OCI-LY7 (cell line): ENCODE results near the gene ZDHHC14. TPM values are rescaled to one million over a fixed set of nuclear protein-coding genes. Genes with fewer than 3 reads are reported as not detected.

Experiments used
- BruUV-seq: library from RNA; stranded (reverse); fragments of 400-500 nt; replicated peaks from 2 replicates; lab custom pipeline; 2021; lab: Mats Ljungman, UMichigan
- CTCF ChIA-PET: fragments of 300-600 bp; sonication (Branson Sonifier 250); formaldehyde crosslinking; loops from one replicate; lab custom pipeline; 2022; ENCODE audit warnings: antibody characterized with exemption; ENCODE audit not compliant: unreplicated experiment; lab: Charles Lee
- POLR2A ChIA-PET: fragments of 300-600 bp; sonication (Branson Sonifier 250); formaldehyde crosslinking; loops from one replicate; lab custom pipeline; 2022; ENCODE audit warnings: antibody characterized with exemption; lab: Charles Lee
- DNase-seq: peaks from one replicate; pipeline ENCODE4 v3.0.0-alpha.2; 2015; ENCODE audit warnings: low spot score
- H2AFZ ChIP-seq: fragments of 200-600 bp; sonication (generic), shearing (Covaris generic); 2 replicates; pipeline ENCODE4 v1.6.1; 2014; ENCODE audit warnings: mild to moderate bottlenecking, antibody characterized with exemption, low read length, moderate library complexity
- H3K27ac ChIP-seq: fragments of 200-600 bp; sonication (generic); 2 replicates; pipeline ENCODE4 v1.5.1; 2014; ENCODE audit warnings: mixed run types, low read depth, mild to moderate bottlenecking, moderate library complexity, low read length, inconsistent platforms; ENCODE audit not compliant: poor library complexity, severe bottlenecking
- H3K36me3 ChIP-seq: fragments of 200-600 bp; sonication (generic); 2 replicates; pipeline ENCODE4 v1.6.1; 2014; ENCODE audit warnings: mild to moderate bottlenecking, antibody characterized with exemption, low read length, moderate library complexity, mixed read lengths; ENCODE audit not compliant: insufficient read depth
- H3K4me1 ChIP-seq: fragments of 200-600 bp; sonication (generic); 2 replicates; pipeline ENCODE4 v1.5.1; 2014; ENCODE audit warnings: mild to moderate bottlenecking, low read length; ENCODE audit not compliant: insufficient read depth, poor library complexity, severe bottlenecking
- H3K4me2 ChIP-seq: fragments of 200-600 bp; sonication (generic); 2 replicates; pipeline ENCODE4 v1.6.1; 2014; ENCODE audit warnings: mild to moderate bottlenecking, low read length
- H3K4me3 ChIP-seq: fragments of 200-600 bp; sonication (generic); 2 replicates; pipeline ENCODE4 v1.5.1; 2014; ENCODE audit warnings: mild to moderate bottlenecking, low read depth, low read length; ENCODE audit not compliant: poor library complexity, severe bottlenecking
- H3K79me2 ChIP-seq: fragments of 200-600 bp; sonication (generic); 2 replicates; pipeline ENCODE4 v1.6.1; 2016; ENCODE audit warnings: low read depth, mild to moderate bottlenecking, low read length, moderate library complexity, mixed read lengths; ENCODE audit not compliant: insufficient read depth
- H3K9me2 ChIP-seq: fragments of 200-600 bp; sonication (generic); 2 replicates; pipeline ENCODE4 v1.6.1; 2016; ENCODE audit warnings: mild to moderate bottlenecking, low read length, mixed read lengths; ENCODE audit not compliant: insufficient read depth
- H3K9me3 ChIP-seq: fragments of 200-600 bp; sonication (generic); 2 replicates; pipeline ENCODE4 v1.6.1; 2014; ENCODE audit warnings: mild to moderate bottlenecking, mixed run types, low read length, mixed read lengths
- H4K20me1 ChIP-seq: fragments of 200-600 bp; sonication (generic); 2 replicates; pipeline ENCODE4 v1.6.1; 2014; ENCODE audit warnings: mild to moderate bottlenecking, antibody characterized with exemption, low read length, moderate library complexity, mixed read lengths; ENCODE audit not compliant: insufficient read depth
- EZH2phosphoT487 ChIP-seq: fragments of 200-600 bp; sonication (generic); IDR thresholded peaks from 2 replicates; pipeline ENCODE4 v1.6.1; 2018; ENCODE audit warnings: low read depth, borderline replicate concordance, mild to moderate bottlenecking, mixed run types, antibody characterized with exemption, low read length, moderate library complexity, mixed read lengths
- intact Hi-C: fragments of 100-400 bp; cut with micrococcal nuclease; formaldehyde crosslinking; loops from one replicate; pipeline ENCODE4 v1.10.0; 2022; ENCODE audit not compliant: unreplicated experiment
- total RNA-seq, 2 experiments: library from RNA; depleted of rRNA in 1 of 2; stranded (reverse); fragments of >200 nt in 1 of 2; shearing (Covaris generic) in 1 of 2; gene quantifications; 2 replicates each; pipeline ENCODE4 v1.2.3, GENCODE V29; 2014 to 2022
- TF ChIP-seq, protein P1 (sequence below): fragments of 200-600 bp; sonication (generic); conservative IDR thresholded peaks from 2 replicates; pipeline ENCODE4 v1.5.1; 2014; ENCODE audit warnings: mild to moderate bottlenecking, antibody characterized with exemption, low read length, moderate library complexity, mixed read lengths

Gene ZDHHC14
- total RNA-seq, 2 experiments from 2014 or later = 0.69 to 3.0 TPM

GRCh38 chr6:157629220-157629619, 248.2 kb downstream of the ZDHHC14 start:
- TF ChIP-seq EZH2phosphoT487 = no peak
- TF ChIP-seq, protein P1, sequence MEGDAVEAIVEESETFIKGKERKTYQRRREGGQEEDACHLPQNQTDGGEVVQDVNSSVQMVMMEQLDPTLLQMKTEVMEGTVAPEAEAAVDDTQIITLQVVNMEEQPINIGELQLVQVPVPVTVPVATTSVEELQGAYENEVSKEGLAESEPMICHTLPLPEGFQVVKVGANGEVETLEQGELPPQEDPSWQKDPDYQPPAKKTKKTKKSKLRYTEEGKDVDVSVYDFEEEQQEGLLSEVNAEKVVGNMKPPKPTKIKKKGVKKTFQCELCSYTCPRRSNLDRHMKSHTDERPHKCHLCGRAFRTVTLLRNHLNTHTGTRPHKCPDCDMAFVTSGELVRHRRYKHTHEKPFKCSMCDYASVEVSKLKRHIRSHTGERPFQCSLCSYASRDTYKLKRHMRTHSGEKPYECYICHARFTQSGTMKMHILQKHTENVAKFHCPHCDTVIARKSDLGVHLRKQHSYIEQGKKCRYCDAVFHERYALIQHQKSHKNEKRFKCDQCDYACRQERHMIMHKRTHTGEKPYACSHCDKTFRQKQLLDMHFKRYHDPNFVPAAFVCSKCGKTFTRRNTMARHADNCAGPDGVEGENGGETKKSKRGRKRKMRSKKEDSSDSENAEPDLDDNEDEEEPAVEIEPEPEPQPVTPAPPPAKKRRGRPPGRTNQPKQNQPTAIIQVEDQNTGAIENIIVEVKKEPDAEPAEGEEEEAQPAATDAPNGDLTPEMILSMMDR = no peak
- Histone ChIP-seq H4K20me1 (no peaks in the 10 kb centered on the region), H3K4me1 (no peaks in the 10 kb centered on the region), H2AFZ (no peak overlapping the region), H3K9me3 (no peaks in the 10 kb centered on the region), H3K79me2 (no peaks in the 10 kb centered on the region), H3K36me3 (no peaks in the 10 kb centered on the region), H3K4me3 (no peak overlapping the region), H3K9me2 (no peaks in the 10 kb centered on the region), H3K27ac (no peak overlapping the region), H3K4me2 (no peak overlapping the region)
- no TSS peak for BruUV-seq
- intact Hi-C loops = no loop called here
- CTCF ChIA-PET = no interaction called here
- no peak for DNase-seq
- POLR2A ChIA-PET = no interaction called here

GRCh38 chr6:157630463-157631080, 249.6 kb downstream of the ZDHHC14 start:
- ChIA-PET CTCF (no interaction called here), POLR2A (interaction anchor here (0.6 kb wide), 1 partner anchor 1311 kb away, joined by 3 read pairs; no protein-coding TSS in a partner anchor)
- Histone ChIP-seq H2AFZ (no peak overlapping the region), H3K4me3 (no peak overlapping the region), H3K9me3 (no peaks in the 10 kb centered on the region), H3K4me1 (no peaks in the 10 kb centered on the region), H3K9me2 (no peaks in the 10 kb centered on the region), H3K27ac (no peak overlapping the region), H3K79me2 (no peaks in the 10 kb centered on the region), H3K36me3 (no peaks in the 10 kb centered on the region), H3K4me2 (no peak overlapping the region), H4K20me1 (no peaks in the 10 kb centered on the region)
- intact Hi-C loops = no loop called here
- TF ChIP-seq EZH2phosphoT487 = no peak
- TF ChIP-seq, protein P1 = no peak
- no TSS peak for BruUV-seq
- no peak for DNase-seq

- intact Hi-C loops = no loop called here
- BruUV-seq = no TSS peak
- no peak overlapping the region for H2AFZ ChIP-seq
- no peaks in the 10 kb centered on the region for H3K79me2 ChIP-seq
- no peak overlapping the region for H3K27ac ChIP-seq
- no peaks in the 10 kb centered on the region for H3K4me1 ChIP-seq
- H3K9me3 ChIP-seq = no peaks in the 10 kb centered on the region
- no peaks in the 10 kb centered on the region for H3K36me3 ChIP-seq
- DNase-seq = no peak
- CTCF ChIA-PET = no interaction called here
- no peaks in the 10 kb centered on the region for H3K9me2 ChIP-seq
- no peak overlapping the region for H3K4me2 ChIP-seq
- no peaks in the 10 kb centered on the region for H4K20me1 ChIP-seq
- H3K4me3 ChIP-seq = no peak overlapping the region
- POLR2A ChIA-PET = no interaction called here
- TF ChIP-seq, protein P1 = no peak
- no peak for TF ChIP-seq EZH2phosphoT487
Measured at GRCh38 chr6:157631412-157631811, 250.4 kb downstream of the ZDHHC14 start.
